Epithelial cell of esophagus (primary cell): Measurements from ENCODE around the gene RNF25.
A peak's percentile ranks its signal among the peaks of the same experiment; 100 is the strongest.

ENCODE experiments used
- DNase-seq: peaks from one replicate; pipeline ENCODE4 v3.0.0; 2010; ENCODE audit warnings: low read depth
- H3K4me3 ChIP-seq: 2 replicates; pipeline ENCODE4 v1.5.1; 2011; ENCODE audit warnings: mild to moderate bottlenecking, low read length, control low read depth
- TF ChIP-seq, protein P1 (sequence below): IDR thresholded peaks from 2 replicates; pipeline ENCODE4 v1.5.1; 2011; ENCODE audit warnings: low read depth, mild to moderate bottlenecking, low read length, control low read depth, inconsistent platforms; ENCODE audit not compliant: insufficient read depth; ENCODE audit errors: missing control alignments

Gene RNF25

DNA sequence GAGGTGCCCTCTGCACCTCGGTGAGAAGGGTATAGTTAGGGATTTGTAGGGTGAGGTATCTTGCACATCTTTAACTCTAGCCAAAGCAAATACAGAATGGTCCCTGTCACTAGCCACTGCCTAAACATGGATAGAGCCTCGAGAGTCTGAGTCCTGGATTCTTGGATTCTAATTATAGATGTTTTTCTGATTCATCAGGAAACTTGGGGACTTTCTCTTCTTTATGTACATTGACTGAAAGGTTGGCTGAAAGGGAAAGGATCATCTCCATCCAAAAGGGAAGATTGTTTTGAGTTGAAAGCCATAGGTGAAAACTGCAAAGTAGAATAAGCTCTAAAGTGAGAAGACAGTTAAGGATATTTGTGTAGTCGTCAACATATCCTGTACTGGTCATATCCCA lies 8.3 kb upstream of the RNF25 start:
- no peak overlapping the region for H3K4me3 ChIP-seq
- TF ChIP-seq, protein P1, sequence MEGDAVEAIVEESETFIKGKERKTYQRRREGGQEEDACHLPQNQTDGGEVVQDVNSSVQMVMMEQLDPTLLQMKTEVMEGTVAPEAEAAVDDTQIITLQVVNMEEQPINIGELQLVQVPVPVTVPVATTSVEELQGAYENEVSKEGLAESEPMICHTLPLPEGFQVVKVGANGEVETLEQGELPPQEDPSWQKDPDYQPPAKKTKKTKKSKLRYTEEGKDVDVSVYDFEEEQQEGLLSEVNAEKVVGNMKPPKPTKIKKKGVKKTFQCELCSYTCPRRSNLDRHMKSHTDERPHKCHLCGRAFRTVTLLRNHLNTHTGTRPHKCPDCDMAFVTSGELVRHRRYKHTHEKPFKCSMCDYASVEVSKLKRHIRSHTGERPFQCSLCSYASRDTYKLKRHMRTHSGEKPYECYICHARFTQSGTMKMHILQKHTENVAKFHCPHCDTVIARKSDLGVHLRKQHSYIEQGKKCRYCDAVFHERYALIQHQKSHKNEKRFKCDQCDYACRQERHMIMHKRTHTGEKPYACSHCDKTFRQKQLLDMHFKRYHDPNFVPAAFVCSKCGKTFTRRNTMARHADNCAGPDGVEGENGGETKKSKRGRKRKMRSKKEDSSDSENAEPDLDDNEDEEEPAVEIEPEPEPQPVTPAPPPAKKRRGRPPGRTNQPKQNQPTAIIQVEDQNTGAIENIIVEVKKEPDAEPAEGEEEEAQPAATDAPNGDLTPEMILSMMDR: no peak
- DNase-seq: no peak

DNA sequence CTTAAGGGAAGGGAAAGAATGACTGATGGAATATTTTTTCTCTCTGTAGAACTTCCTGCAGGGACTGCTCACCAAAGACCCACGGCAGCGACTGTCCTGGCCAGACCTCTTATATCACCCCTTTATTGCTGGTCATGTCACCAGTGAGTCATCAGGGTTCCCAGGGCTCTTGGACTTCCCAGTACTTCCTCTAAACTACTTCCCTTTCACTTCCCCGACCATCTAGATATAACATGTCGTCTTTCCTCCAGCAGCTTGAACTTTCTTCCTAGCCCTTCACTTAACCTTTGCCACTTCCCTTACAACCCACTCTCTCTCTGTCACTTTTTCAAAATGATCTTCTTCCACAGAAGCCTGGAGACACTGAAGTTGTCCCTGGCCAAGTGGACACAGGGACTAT lies 7.3 kb upstream of the RNF25 start:
- TF ChIP-seq, protein P1: no peak
- DNase-seq: no peak
- no peak overlapping the region for H3K4me3 ChIP-seq

DNA sequence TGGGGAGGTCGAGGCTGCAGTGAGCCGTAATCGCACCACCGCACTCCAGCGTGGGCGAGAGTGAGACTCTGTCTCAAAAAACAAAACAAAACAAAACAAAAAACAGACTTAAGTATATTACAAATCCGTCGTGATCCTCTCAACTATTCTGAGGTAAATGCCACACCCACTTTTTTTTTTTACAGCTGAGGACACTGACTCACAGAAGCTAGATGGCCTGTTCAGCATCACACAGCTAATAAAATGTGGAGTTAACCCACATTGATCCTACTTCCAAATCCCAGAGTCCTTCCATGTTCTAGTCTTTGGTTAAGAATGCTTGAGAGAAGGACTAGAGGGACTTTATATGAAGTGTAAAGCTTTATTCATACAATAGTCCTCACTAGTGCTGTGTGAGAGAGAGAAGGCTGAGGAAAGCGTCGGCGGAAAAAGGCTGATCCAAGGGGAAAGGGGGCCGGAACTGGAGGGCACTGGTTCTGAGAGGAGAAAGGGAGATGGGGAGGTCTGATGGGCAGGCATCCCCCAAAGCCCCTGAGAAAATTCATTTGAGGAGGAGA lies 627 bp downstream of the RNF25 start:
- H3K4me3 ChIP-seq: peak overlapping the region; percentile 95
- peak; percentile 71 for DNase-seq
- TF ChIP-seq, protein P1: no peak

DNA sequence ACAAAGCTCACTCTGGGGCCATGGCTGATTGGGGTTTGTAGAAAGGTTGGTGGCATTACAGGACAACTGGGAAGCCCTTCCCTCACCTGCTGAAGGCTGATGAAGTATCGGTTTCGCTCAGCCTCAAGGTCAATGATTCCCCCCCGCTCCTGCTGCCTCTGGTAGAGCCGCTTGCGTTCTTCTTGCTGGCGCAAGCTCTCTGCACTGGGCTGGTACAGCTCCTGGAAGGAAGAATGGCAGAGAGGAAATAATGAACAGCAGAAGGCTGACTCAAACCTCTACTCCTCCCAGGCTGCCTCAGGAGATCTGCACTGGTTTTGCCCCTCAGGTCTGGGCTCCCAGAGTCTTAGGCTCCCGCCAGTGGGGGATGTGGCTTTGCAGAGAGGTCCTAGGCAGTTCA lies 7.1 kb downstream of the RNF25 start:
- TF ChIP-seq, protein P1: no peak
- DNase-seq: no peak
- H3K4me3 ChIP-seq: no peak overlapping the region

DNA sequence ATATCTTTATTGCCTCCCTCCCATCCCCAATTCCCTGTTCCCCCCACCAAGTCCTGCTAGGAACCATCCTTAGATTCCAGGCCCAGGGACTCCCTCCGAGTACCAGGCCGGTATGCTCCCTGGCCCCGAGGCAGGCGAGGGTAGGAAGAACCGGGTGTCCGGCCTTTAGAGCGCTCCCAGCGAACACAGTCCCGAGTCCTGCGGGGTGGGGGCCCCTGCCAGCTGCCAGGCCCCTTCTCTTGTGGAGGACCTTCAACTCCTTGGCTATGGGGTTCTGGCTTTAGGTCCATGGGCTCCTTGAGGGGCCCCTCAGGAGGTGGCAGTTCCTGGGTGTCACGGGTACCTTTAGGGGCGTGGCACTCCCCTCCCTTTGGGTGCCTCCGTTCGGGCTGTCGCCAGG lies 7.9 kb downstream of the RNF25 start:
- TF ChIP-seq, protein P1: no peak

DNA sequence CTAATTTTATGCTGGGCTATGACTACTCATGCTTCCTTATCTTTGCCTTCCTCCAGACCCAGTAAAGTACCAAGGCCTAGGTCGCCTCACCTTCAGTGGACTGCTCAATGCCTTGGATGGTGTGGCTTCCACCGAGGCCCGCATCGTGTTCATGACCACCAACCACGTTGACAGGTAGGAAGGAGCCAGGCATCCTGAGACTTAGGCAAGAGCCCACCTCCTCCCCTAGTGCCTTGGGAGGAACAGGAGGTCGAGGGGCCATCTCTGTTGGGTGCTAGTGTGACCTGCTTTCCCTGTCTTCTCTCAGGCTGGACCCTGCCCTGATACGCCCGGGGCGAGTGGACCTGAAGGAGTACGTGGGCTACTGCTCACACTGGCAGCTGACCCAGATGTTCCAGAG lies 9.0 kb downstream of the RNF25 start:
- TF ChIP-seq, protein P1: no peak
- no peak overlapping the region for H3K4me3 ChIP-seq
- no peak for DNase-seq

More for the DNA sequence above, 7.9 kb downstream of the RNF25 start:
- H3K4me3 ChIP-seq: no peak overlapping the region
- DNase-seq: no peak

DNA sequence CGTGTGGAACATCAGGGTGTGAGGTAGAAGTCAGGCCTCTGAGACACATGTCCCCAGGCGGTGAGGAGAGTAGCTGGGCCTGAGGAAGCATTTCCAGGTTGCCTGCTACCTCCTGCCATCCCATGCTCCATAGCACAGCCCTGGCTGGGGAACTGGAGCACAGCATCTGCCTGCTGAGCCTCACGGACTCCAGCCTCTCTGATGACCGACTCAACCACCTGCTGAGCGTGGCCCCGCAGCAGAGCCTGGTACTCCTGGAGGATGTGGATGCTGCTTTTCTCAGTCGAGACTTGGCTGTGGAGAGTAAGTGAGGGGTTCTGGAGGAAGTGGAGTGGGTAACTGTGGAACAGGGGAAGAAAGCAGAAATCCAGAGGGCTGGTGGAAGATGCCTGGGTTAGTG lies 9.4 kb downstream of the RNF25 start:
- no peak for DNase-seq
- TF ChIP-seq, protein P1: no peak
- no peak overlapping the region for H3K4me3 ChIP-seq
